WTC11 (cell line): Measurements from ENCODE around the gene ATOSB.

ENCODE experiments used
- CREB1 ChIP-seq: sonication (generic); formaldehyde crosslinking; IDR thresholded peaks from 2 replicates; pipeline ENCODE4 v1.8.0; 2023; ENCODE audit warnings: mild to moderate bottlenecking, missing genetic modification reagents
- GABPB1 ChIP-seq: sonication (generic); formaldehyde crosslinking; IDR thresholded peaks from 2 replicates; pipeline ENCODE4 v1.8.1; 2023; ENCODE audit warnings: mild to moderate bottlenecking, missing genetic modification reagents
- TF ChIP-seq, protein P1 (sequence below): fragments of 200-600 bp; IDR thresholded peaks from 2 replicates; pipeline ENCODE4 v1.8.0; 2022; ENCODE audit warnings: antibody characterized with exemption

DNA sequence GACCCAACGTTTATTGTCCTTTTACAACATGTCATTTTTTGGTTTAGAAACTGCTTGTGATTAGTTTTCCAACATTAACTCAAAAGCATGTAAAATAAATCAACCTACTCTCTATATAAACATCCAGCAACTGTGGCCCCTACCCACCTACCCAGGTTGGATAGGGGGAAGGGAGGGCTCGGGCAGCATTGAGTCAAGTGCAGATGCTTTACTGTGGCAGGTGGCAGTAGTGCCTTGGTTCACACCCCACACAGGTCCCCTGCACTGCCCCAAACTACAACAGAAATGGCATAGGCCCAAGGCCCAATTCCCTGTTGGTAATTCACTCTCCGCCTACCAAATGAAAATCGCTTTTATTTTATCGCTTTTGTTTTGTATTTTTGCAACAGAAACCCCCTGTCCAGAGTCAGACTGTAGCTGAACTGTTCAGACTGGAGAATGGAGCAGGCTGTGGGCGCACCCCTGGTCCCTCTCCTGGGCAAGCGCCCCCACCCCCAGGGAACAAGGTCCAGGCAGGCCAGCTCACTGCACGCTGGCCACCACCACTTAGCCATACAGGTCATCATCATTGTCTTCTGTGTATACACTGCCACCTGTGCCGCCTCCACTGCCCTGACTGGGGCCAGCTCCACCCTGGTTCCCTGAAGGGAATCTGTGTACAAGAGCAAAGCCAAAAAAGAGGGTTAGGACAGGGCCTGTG is 58.9 kb downstream of the ATOSB start:
- TF ChIP-seq CREB1 (CRISPR knock-in tag): no peak
- TF ChIP-seq GABPB1 (CRISPR knock-in tag): no peak
- TF ChIP-seq, protein P1, sequence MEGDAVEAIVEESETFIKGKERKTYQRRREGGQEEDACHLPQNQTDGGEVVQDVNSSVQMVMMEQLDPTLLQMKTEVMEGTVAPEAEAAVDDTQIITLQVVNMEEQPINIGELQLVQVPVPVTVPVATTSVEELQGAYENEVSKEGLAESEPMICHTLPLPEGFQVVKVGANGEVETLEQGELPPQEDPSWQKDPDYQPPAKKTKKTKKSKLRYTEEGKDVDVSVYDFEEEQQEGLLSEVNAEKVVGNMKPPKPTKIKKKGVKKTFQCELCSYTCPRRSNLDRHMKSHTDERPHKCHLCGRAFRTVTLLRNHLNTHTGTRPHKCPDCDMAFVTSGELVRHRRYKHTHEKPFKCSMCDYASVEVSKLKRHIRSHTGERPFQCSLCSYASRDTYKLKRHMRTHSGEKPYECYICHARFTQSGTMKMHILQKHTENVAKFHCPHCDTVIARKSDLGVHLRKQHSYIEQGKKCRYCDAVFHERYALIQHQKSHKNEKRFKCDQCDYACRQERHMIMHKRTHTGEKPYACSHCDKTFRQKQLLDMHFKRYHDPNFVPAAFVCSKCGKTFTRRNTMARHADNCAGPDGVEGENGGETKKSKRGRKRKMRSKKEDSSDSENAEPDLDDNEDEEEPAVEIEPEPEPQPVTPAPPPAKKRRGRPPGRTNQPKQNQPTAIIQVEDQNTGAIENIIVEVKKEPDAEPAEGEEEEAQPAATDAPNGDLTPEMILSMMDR: no peak
